ENCODE measurements around the gene RHOF. TPM values are rescaled to one million over a fixed set of nuclear protein-coding genes. Genes with fewer than 3 reads are reported as not detected.

The RHOF gene
- total and polyA plus RNA-seq, 2 of the 8 experiments (the other 6 are each of a cell fraction or from before 2014, with no cell fraction given) = 23.8 to 31.9 TPM

DNA sequence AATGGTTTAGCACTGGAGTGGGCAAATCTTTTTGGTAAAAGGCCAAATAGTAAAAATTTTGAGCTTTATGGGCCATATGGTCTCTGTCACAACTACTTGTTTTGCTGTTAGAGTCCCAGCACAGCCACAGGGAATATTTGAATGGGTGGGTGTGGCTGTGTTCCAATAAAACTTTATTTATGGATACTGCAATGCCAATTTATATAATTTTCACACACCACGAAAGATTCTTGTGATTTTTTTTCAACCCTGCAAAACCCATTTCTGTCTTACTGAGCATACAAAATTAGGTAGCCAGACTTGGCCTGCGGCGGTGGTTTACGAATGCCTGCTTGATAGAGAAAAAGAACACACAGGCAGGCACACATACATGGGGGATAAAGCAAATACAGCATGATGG lies 52.6 kb downstream of the RHOF start (continued):
- TF ChIP-seq SUZ12 (IDR thresholded peaks at IDR 0.05; ENCODE audit: low read length) = no peak
- TF ChIP-seq, protein P1, sequence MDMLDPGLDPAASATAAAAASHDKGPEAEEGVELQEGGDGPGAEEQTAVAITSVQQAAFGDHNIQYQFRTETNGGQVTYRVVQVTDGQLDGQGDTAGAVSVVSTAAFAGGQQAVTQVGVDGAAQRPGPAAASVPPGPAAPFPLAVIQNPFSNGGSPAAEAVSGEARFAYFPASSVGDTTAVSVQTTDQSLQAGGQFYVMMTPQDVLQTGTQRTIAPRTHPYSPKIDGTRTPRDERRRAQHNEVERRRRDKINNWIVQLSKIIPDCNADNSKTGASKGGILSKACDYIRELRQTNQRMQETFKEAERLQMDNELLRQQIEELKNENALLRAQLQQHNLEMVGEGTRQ (IDR thresholded peaks at IDR 0.05; ENCODE audit: low read length) = no peak
